Measurements from ENCODE around the gene NDUFS2.

DNA sequence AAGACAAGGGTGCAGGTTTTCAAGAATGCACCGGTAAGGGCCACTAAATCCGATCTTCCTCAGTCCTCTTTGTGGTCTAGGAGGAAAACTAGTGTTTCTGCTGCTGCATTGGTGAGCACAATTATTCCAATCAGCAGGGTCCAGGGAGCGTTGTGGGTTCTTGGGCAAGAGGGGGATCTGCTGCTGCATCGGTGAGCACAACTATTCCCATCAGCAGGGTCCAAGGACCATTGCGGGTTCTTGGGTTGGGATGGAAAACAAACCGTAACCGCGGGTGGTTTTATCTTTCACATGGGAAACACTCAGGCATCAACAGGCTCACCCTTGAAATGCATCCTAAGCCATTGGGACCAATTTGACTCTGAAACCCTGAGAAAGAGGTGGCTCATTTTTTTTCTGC lies 49.4 kb downstream of the NDUFS2 start:
- TF ChIP-seq POLR2AphosphoS5 (IDR thresholded peaks at IDR 0.05): no peak
- no peak for TF ChIP-seq CTCF (IDR thresholded peaks at IDR 0.05)
- no peak for TF ChIP-seq POLR2A (IDR thresholded peaks at IDR 0.05)

Measured in upper lobe of left lung (tissue), 4 donors.